ENCODE data around the gene TSR3.

DNA sequence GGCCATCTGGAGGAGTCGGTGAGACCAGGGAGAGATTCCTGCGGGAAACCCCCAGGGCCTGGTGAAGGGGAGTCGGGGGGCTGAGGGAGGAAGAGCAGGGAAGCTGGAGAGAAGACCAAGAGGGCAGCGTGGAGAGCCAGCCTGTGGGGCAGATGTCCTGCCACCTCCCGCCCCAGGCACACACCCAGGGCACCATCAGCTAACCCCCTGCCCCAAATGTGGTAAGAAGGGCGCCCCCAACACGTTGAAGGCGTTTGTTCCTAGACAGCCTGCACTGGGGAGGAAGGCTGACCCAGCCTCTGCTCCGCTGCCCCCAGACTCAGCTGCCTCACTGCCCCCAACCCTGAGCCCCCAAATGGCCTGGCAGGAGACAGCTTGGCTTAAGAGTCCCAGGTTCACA, 16.9 kb downstream of the TSR3 start:
- TF ChIP-seq, protein P1, sequence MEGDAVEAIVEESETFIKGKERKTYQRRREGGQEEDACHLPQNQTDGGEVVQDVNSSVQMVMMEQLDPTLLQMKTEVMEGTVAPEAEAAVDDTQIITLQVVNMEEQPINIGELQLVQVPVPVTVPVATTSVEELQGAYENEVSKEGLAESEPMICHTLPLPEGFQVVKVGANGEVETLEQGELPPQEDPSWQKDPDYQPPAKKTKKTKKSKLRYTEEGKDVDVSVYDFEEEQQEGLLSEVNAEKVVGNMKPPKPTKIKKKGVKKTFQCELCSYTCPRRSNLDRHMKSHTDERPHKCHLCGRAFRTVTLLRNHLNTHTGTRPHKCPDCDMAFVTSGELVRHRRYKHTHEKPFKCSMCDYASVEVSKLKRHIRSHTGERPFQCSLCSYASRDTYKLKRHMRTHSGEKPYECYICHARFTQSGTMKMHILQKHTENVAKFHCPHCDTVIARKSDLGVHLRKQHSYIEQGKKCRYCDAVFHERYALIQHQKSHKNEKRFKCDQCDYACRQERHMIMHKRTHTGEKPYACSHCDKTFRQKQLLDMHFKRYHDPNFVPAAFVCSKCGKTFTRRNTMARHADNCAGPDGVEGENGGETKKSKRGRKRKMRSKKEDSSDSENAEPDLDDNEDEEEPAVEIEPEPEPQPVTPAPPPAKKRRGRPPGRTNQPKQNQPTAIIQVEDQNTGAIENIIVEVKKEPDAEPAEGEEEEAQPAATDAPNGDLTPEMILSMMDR (IDR thresholded peaks at IDR 0.05; ENCODE audit: low read length) = no peak
- no peak for TF ChIP-seq EZH2phosphoT487 (IDR thresholded peaks at IDR 0.05; ENCODE audit: low read length)
- TF ChIP-seq EZH2 (optimal IDR thresholded peaks at IDR 0.05; ENCODE audit: low read depth, low read length) = no peak
